HepG2 (cell line): ENCODE measurements around the gene RTP2. TPM values are rescaled to one million over a fixed set of nuclear protein-coding genes. Genes with fewer than 3 reads are reported as not detected.

ENCODE experiments used
- ARID5B ChIP-seq: IDR thresholded peaks from 2 replicates; pipeline ENCODE4 v1.4.0; 2020; ENCODE audit warnings: mild to moderate bottlenecking, missing genetic modification reagents
- HNRNPLL ChIP-seq: fragments of 200-400 bp; formaldehyde crosslinking; IDR thresholded peaks from 2 replicates; pipeline ENCODE4 v1.6.1; 2017; ENCODE audit warnings: mild to moderate bottlenecking, low read depth, low read length; ENCODE audit not compliant: poor library complexity, severe bottlenecking
- JARID2 ChIP-seq: sonication (generic); formaldehyde crosslinking; IDR thresholded peaks from 2 replicates; pipeline ENCODE4 v1.8.1; 2023; ENCODE audit warnings: missing genetic modification reagents, inconsistent platforms; ENCODE audit not compliant: insufficient replicate concordance
- KLF16 ChIP-seq, 2 experiments: sonication (generic) in 1 of 2; formaldehyde crosslinking in 1 of 2; IDR thresholded peaks; 2 replicates each; pipeline versions ENCODE4 v1.6.1 to v1.8.0; 2016 to 2023; ENCODE audit warnings: missing genetic modification reagents in 2 of 2, missing compliant biosample characterization in 1 of 2
- MED1 ChIP-seq: sonication (generic); formaldehyde crosslinking; IDR thresholded peaks from 2 replicates; pipeline ENCODE4 v1.4.0; 2020; ENCODE audit warnings: missing genetic modification reagents
- POLR2A ChIP-seq, 2 experiments: IDR thresholded peaks; 2 replicates each; pipeline ENCODE4 v1.6.1; 2011; ENCODE audit warnings: low read depth in 2 of 2, low read length in 2 of 2, mild to moderate bottlenecking in 1 of 2, moderate library complexity in 1 of 2; ENCODE audit not compliant: insufficient read depth in 1 of 2
- SNAI1 ChIP-seq: sonication (generic); formaldehyde crosslinking; IDR thresholded peaks from 2 replicates; pipeline ENCODE4 v1.5.0; 2020; ENCODE audit warnings: mild to moderate bottlenecking, missing genetic modification reagents, borderline replicate concordance
- TEAD2 ChIP-seq: sonication (generic); formaldehyde crosslinking; IDR thresholded peaks from 2 replicates; pipeline ENCODE4 v1.9.0; 2021; ENCODE audit warnings: missing genetic modification reagents
- ZC3H13 ChIP-seq: sonication (generic); formaldehyde crosslinking; IDR thresholded peaks from 2 replicates; pipeline ENCODE4 v1.8.1; 2023; ENCODE audit warnings: mild to moderate bottlenecking, missing genetic modification reagents, moderate library complexity
- ZNF3 ChIP-seq: IDR thresholded peaks from 2 replicates; pipeline ENCODE4 v1.7.0; 2017; ENCODE audit warnings: inconsistent platforms
- ZNF724P ChIP-seq: sonication (generic); formaldehyde crosslinking; IDR thresholded peaks from 2 replicates; pipeline ENCODE4 v1.8.0; 2022; ENCODE audit warnings: missing genetic modification reagents, borderline replicate concordance
- ZNF747 ChIP-seq: sonication (generic); formaldehyde crosslinking; IDR thresholded peaks from 2 replicates; pipeline ENCODE4 v1.8.1; 2023; ENCODE audit warnings: missing genetic modification reagents, mild to moderate bottlenecking, borderline replicate concordance
- ZNF780A ChIP-seq: sonication (generic); formaldehyde crosslinking; IDR thresholded peaks from 2 replicates; pipeline ENCODE4 v1.8.0; 2022; ENCODE audit warnings: mild to moderate bottlenecking, missing genetic modification reagents, moderate library complexity
- polyA plus RNA-seq, 8 experiments: library from polyadenylated mRNA; depleted of rRNA in 3 of 8; stranded (reverse) in 7 of 8; unstranded in 1 of 8; fragments of >200 nt; fragmentation: Illumina TruSeq in 4 of 8; extraction: Trizol in 4 of 8; gene quantifications; 2 replicates each; pipeline versions ENCODE4 v1.2.1 to v1.2.3, GENCODE V29; 2011 to 2016; ENCODE audit warnings: low read depth in 4 of 8, missing spikeins in 1 of 8, mixed read lengths in 1 of 8; ENCODE audit not compliant: insufficient read depth in 1 of 8
- total RNA-seq, 5 experiments: library from RNA; depleted of rRNA; stranded (reverse); fragments of >200 nt; fragmentation: Illumina TruSeq; extraction: Trizol; gene quantifications; 2 replicates each; pipeline ENCODE4 v1.2.3, GENCODE V29; 2016; ENCODE audit warnings: low read depth in 1 of 5
- TF ChIP-seq, protein P1 (sequence below): sonication (generic); formaldehyde crosslinking; IDR thresholded peaks from 2 replicates; pipeline ENCODE4 v1.4.0; 2020; ENCODE audit warnings: mild to moderate bottlenecking, missing genetic modification reagents
- TF ChIP-seq, protein P2 (sequence below): fragments of 450-650 bp; IDR thresholded peaks from 2 replicates; pipeline ENCODE4 v1.6.1; 2017
- TF ChIP-seq, protein P3 (sequence below): sonication (generic); formaldehyde crosslinking; conservative IDR thresholded peaks from 2 replicates; pipeline ENCODE4 v1.5.0; 2020; ENCODE audit warnings: missing genetic modification reagents

RTP2 gene
- total and polyA plus RNA-seq, 2 of the 13 experiments (the other 11 are each of a cell fraction or from before 2014, with no cell fraction given), result not detected

- TF ChIP-seq TEAD2 (CRISPR knock-in tag) (no peak), ZC3H13 (CRISPR knock-in tag) (0 out of 2 replicates have a peak, but pooled peaks have one; percentile 23), KLF16 (CRISPR knock-in tag; IDR thresholded peaks at IDR 0.05) (0 out of 4 replicates have a peak, but pooled peaks of 1 of the 2 experiments have one; percentile 21), ZNF747 (0 out of 2 replicates have a peak, but pooled peaks have one; percentile 3), HNRNPLL (no peak), ARID5B (CRISPR knock-in tag) (0 out of 2 replicates have a peak, but pooled peaks have one; percentile 34), JARID2 (CRISPR knock-in tag) (no peak), SNAI1 (no peak), ZNF724P (CRISPR knock-in tag) (no peak), POLR2A (IDR thresholded peaks at IDR 0.05; ENCODE audit: insufficient read depth in 1 of 2, low read depth in 2 of 2, low read length in 2 of 2) (peak in 1 of 2 experiments; percentile 17; a peak in 3 of 4 replicates), MED1 (CRISPR knock-in tag) (peak; percentile 20; the same call in 1 of the 2 replicates), ZNF780A (no peak), ZNF3 (CRISPR knock-in tag) (no peak)
- TF ChIP-seq, protein P1, sequence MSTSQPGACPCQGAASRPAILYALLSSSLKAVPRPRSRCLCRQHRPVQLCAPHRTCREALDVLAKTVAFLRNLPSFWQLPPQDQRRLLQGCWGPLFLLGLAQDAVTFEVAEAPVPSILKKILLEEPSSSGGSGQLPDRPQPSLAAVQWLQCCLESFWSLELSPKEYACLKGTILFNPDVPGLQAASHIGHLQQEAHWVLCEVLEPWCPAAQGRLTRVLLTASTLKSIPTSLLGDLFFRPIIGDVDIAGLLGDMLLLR (CRISPR knock-in tag), result no peak
- TF ChIP-seq, protein P2, sequence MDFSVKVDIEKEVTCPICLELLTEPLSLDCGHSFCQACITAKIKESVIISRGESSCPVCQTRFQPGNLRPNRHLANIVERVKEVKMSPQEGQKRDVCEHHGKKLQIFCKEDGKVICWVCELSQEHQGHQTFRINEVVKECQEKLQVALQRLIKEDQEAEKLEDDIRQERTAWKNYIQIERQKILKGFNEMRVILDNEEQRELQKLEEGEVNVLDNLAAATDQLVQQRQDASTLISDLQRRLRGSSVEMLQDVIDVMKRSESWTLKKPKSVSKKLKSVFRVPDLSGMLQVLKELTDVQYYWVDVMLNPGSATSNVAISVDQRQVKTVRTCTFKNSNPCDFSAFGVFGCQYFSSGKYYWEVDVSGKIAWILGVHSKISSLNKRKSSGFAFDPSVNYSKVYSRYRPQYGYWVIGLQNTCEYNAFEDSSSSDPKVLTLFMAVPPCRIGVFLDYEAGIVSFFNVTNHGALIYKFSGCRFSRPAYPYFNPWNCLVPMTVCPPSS, result no peak
- TF ChIP-seq, protein P3, sequence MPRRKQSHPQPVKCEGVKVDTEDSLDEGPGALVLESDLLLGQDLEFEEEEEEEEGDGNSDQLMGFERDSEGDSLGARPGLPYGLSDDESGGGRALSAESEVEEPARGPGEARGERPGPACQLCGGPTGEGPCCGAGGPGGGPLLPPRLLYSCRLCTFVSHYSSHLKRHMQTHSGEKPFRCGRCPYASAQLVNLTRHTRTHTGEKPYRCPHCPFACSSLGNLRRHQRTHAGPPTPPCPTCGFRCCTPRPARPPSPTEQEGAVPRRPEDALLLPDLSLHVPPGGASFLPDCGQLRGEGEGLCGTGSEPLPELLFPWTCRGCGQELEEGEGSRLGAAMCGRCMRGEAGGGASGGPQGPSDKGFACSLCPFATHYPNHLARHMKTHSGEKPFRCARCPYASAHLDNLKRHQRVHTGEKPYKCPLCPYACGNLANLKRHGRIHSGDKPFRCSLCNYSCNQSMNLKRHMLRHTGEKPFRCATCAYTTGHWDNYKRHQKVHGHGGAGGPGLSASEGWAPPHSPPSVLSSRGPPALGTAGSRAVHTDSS (CRISPR knock-in tag), result no peak
These were observed 38.4 kb upstream of the RTP2 start (continued) for GRCh38 chr3:187740421-187741399.
